Naive B cell (primary cell): Measurements from ENCODE around the gene HGFAC. TPM values are rescaled to one million over a fixed set of nuclear protein-coding genes. Genes with fewer than 3 reads are reported as not detected.
"Not testable (repeated sequence)": the region's sequence is repeated elsewhere in the genome, so short reads cannot be mapped to it uniquely, and the experiment has no call there.

Experiments used
- ATAC-seq, 2 donors: fragments of 150-1000 bp; cut with Tn5 transposase; 2 replicates each; pipeline ENCODE4 v1.10.0; 2021; ENCODE audit warnings: low read depth in 2 of 2, mild to moderate bottlenecking in 2 of 2, moderate library complexity in 2 of 2
- DNase-seq: peaks from one replicate; pipeline ENCODE4 v3.0.0; 2022
- H3K27ac Mint-ChIP-seq, 6 donors: one replicate each; pipeline ENCODE4 v1.8.0; 2020 to 2022; ENCODE audit warnings: mild to moderate bottlenecking in 6 of 6, mixed read lengths in 6 of 6, moderate library complexity in 5 of 6, inconsistent platforms in 2 of 6
- H3K27me3 Mint-ChIP-seq, 3 donors: one replicate each; pipeline ENCODE4 v1.8.0; 2021 to 2022; ENCODE audit warnings: mixed read lengths in 3 of 3, mild to moderate bottlenecking in 1 of 3
- H3K36me3 Mint-ChIP-seq, 2 donors: one replicate each; pipeline ENCODE4 v1.8.0; 2020 to 2022; ENCODE audit warnings: mixed read lengths in 2 of 2, inconsistent platforms in 1 of 2, mild to moderate bottlenecking in 1 of 2
- H3K4me1 Mint-ChIP-seq, 3 donors: one replicate each; pipeline ENCODE4 v1.8.0; 2020 to 2022; ENCODE audit warnings: mixed read lengths in 3 of 3, inconsistent platforms in 1 of 3, mild to moderate bottlenecking in 1 of 3, moderate library complexity in 1 of 3
- H3K4me3 Mint-ChIP-seq, 8 donors: one replicate each; pipeline ENCODE4 v1.8.0; 2020 to 2022; ENCODE audit warnings: mild to moderate bottlenecking in 8 of 8, mixed read lengths in 8 of 8, moderate library complexity in 8 of 8, inconsistent platforms in 2 of 8
- H3K9me3 Mint-ChIP-seq, 7 donors: one replicate each; pipeline ENCODE4 v1.8.0; 2020 to 2022; ENCODE audit warnings: mixed read lengths in 7 of 7, mild to moderate bottlenecking in 5 of 7, inconsistent platforms in 2 of 7, moderate library complexity in 1 of 7
- polyA plus RNA-seq, 6 donors: library from polyadenylated mRNA; unstranded; fragments of 300-500 nt; fragmentation: Illumina TruSeq; gene quantifications; one replicate each; pipeline ENCODE4 v1.2.3, GENCODE V29; 2021; ENCODE audit warnings: low read depth in 6 of 6

Gene HGFAC
- polyA plus RNA-seq, 6 donors from 2014 or later, result not detected

DNA sequence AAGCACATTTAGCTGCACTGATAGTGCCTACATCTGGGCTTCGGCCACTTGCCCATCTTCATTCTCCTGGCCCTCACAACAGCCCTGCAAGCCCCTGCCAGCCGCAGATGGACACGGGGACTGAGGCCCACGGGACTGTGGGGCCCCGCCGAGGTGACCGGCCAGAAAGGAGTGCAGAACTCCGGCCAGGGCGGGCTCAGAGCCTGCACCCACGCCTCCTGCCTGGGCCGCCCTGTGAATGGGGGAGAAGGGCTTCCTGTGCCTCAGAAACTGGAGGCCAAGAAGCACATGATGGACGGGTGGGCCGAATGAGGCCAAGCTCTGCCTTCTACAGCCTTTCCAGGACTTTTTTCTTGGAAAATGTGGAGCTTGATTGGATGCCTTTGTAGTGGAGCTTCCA is 35.7 kb upstream of the HGFAC start:
- Mint-ChIP-seq H3K27me3 (no peaks in the 10 kb centered on the region), H3K4me3 (no peak overlapping the region), H3K4me1 (peaks cover 0 to 2% (median 0%) of the 10 kb centered on the region in 3 donors), H3K9me3 (peaks cover 3 to 10% (median 5%) of the 10 kb centered on the region in 7 donors), H3K36me3 (peaks cover 0 to 10% of the 10 kb centered on the region in 2 donors), H3K27ac (peak overlapping the region in 1 of 6 donors; percentile 19)
- ATAC-seq (no peak), DNase-seq (no peak)

DNA sequence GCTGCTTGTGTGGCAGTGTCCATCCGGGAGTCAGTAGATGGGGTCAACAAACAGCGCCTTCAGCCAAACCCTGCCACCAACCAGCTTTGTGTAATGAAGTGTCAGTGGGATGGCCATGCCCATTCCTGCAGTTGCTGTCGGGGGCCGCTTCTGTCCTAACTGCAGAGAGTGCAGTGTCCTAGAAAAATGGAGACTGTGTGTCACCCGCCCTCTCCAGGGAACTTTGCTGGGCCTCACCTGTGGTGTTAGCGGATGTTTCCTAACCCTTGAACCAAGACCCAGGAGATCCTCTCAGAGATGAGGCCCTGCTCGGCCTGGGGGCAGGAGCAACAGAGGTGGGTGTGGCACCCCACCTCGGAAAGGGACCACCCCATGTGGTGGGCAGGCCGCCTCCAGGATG is 35.3 kb upstream of the HGFAC start:
- Mint-ChIP-seq H3K4me3 (no peak overlapping the region), H3K27me3 (no peaks in the 10 kb centered on the region), H3K27ac (no peak overlapping the region), H3K4me1 (peaks cover 0 to 6% (median 0%) of the 10 kb centered on the region in 3 donors), H3K9me3 (peaks cover 3 to 10% (median 5%) of the 10 kb centered on the region in 7 donors), H3K36me3 (peaks cover 0 to 10% of the 10 kb centered on the region in 2 donors)
- DNase-seq (no peak), ATAC-seq (no peak)

DNA sequence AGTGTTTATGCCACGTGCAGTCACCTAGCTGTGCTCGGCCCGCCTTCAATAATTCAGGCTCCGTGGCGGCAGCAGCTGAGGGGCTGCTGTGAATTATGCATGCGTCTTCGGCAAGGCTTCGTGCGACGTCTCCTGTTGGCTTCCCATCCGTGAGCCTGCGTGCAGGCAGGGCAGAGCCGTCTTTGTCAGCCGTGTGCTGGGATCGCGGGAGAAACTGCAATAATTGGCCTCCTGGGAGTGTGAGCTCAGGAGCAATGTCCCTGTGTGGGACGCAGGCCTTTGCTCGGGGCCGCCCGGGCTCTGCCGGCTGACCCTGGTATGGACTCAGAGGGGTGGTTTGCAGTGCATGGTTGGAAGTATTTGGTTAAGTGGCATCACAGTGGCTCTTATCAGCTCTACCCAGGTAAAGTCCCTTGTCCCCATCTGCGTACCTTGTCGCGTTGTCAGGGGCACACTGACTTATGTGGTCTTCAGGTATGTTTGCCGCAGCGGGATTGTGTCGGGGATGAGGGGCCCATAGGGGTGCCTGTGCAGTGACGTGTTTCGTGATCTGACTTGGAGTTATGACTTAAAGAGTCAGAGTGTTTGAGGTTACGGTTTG is 34.5 kb upstream of the HGFAC start:
- Mint-ChIP-seq H3K36me3 (peaks cover 0 to 10% of the 10 kb centered on the region in 2 donors), H3K4me1 (peaks cover 0 to 7% (median 0%) of the 10 kb centered on the region in 3 donors), H3K27me3 (no peaks in the 10 kb centered on the region), H3K4me3 (no peak overlapping the region), H3K27ac (peak overlapping the region in 1 of 6 donors; percentile 71), H3K9me3 (peaks cover 3 to 10% (median 5%) of the 10 kb centered on the region in 7 donors)
- ATAC-seq (no peak), DNase-seq (no peak)

DNA sequence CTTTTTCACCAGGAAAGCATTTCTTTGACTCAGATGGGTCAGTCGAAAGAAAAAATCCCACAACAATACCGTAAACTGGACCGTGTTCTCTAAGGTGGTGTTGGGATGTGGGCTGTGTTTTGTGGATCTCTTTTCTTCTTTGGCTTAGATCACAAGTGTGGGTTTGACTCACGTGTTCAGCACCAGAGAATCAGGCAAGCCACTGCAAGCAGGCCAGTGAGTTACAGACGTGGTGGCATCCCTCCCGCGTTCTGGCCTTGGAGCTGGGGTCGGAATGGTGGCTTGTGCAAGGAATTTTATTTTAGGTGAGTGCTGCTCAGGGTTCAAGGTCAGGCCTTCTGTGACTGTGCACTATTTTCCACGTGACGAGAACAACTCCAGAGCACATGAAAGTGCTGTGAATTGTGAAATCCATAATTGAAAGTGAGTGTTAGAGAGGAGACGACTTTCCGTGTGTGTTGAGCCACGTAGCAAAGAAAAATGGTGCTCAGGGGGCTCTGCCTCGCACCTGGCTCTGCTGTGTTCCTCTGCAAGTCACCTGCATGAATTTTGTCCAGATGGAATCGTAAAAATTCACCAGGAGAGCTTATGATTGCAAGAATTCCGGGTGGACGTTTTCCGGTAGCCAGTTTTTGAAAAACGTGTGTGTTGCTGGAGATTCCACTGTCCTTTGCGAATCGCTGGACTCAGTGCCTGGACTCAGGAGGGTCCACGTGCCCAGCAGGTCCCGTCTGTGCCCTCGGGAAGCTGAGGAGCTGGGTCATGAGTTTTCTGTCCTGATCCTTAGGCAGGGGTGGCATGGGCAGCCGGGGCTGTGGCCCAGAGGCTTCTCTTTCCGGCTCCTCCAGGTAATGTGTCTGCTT is 33.6 kb upstream of the HGFAC start:
- peaks cover 3 to 10% (median 5%) of the 10 kb centered on the region in 7 donors for H3K9me3 Mint-ChIP-seq
- no peak overlapping the region for H3K4me3 Mint-ChIP-seq
- DNase-seq, result no peak
- no peak overlapping the region for H3K27ac Mint-ChIP-seq
- peaks cover 0 to 7% (median 0%) of the 10 kb centered on the region in 3 donors for H3K4me1 Mint-ChIP-seq
- H3K27me3 Mint-ChIP-seq, result no peaks in the 10 kb centered on the region
- peaks cover 0 to 10% of the 10 kb centered on the region in 2 donors for H3K36me3 Mint-ChIP-seq
- no peak for ATAC-seq

DNA sequence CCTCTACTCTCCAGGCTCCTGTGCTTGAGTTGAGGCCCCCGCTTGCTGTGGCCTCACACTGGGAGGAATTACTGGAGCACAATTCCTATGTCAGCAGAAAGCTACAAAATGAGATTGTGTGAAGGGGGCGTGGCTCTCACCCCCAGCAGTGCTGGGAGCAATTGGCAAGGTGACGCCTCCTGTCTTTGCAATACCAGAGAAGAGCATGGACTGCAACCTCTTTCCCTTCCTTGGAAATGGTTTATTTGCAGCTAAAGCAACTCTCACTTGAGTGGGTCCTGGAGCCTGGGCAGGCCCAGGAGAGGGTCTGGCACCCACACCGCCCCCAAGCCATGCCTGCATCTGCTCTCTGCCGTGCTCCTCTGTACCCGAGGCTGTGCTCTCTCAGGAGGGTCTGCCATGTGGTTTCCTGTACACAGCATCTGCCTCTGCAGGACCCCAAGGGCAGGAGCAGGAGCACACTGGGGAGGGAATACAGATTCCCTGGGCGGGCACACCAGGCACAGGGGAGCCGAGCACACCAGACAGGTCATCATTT is 32.9 kb upstream of the HGFAC start:
- Mint-ChIP-seq H3K4me1 (peaks cover 0 to 7% (median 4%) of the 10 kb centered on the region in 3 donors), H3K27ac (no peak overlapping the region)
- ATAC-seq, result no peak

DNA sequence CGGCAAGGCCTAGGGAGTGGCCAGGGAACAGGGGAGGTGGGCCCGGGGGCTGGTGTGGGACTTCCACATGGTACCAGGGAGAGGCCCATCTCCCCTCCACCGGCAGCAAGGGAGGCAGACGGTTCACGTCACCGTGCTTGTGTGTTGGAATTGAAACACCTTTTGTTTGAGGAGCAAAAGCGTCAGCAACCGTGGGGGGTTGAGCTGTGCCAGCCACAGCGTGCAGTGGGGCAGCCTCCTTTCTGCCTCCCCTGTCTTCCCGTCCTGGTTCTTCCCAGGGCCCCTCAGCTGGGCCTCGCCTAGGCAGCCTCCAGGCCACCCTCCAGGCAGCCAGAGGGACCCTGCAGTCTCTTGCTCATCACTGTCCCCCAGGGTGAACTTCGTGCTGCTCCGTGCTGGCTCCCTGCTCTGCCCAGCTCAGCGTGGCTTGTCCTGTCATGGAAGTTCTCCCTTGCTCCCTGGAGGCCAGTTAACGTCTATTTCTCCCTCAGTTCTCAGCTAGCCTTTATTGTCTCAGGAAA is 32.1 kb upstream of the HGFAC start:
- peak overlapping the region in 1 of 8 donors; percentile 25 for H3K4me3 Mint-ChIP-seq
- no peaks in the 10 kb centered on the region for H3K27me3 Mint-ChIP-seq
- ATAC-seq (no peak), DNase-seq (no peak)
- peaks cover 4 to 12% (median 7%) of the 10 kb centered on the region in 3 donors for H3K4me1 Mint-ChIP-seq
- peaks cover 0 to 3% (median 0%) of the 10 kb centered on the region in 7 donors for H3K9me3 Mint-ChIP-seq
- H3K27ac Mint-ChIP-seq, result peak overlapping the region in 1 of 6 donors; percentile 22
- H3K36me3 Mint-ChIP-seq, result peaks cover 0 to 5% of the 10 kb centered on the region in 2 donors

More for the DNA sequence above, 32.9 kb upstream of the HGFAC start:
- no peak for DNase-seq
- peaks cover 0 to 10% of the 10 kb centered on the region in 2 donors for H3K36me3 Mint-ChIP-seq
- H3K9me3 Mint-ChIP-seq, result peaks cover 3 to 10% (median 5%) of the 10 kb centered on the region in 7 donors
- no peaks in the 10 kb centered on the region for H3K27me3 Mint-ChIP-seq
- H3K4me3 Mint-ChIP-seq, result no peak overlapping the region

DNA sequence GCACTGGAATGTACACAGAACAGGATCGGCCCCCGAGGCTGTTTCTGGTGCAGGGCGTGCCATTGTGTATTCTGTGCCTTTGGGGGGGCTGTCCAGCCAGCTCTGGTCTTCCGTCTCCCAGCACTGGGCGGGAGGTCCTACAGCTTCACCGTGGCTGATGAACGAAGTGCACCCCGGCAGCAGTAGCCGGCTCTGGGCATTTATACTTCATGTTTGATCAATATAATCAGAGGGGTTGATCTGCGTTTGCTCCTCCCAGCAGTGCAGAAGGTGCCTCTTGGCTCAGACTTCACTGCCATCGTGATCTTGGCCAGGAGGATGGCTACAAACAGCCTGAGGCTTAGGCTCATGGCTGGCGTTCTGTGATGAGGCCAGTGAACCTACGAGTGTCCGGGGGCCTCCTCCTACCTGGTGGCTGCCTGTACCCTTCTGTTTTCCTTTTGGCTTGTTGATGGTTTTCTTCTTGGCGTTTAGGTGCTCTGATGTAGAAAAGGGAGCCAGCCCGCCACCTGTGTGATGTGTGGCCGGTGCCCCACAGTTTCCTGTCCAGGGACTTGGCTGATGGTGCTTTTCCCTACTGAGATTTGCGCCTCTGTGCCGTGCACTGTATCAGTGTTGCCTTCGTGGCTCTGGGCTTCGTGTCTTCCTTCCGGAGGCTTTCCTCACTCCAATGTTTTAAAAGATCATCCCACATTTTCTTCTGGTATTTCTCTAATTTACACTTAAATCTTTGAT is 31.2 kb upstream of the HGFAC start:
- ATAC-seq, result no peak
- Mint-ChIP-seq H3K36me3 (peaks cover 0 to 8% of the 10 kb centered on the region in 2 donors), H3K4me1 (peaks cover 5 to 15% (median 9%) of the 10 kb centered on the region in 3 donors), H3K27ac (no peak overlapping the region), H3K4me3 (no peak overlapping the region), H3K9me3 (peaks cover 0 to 2% (median 0%) of the 10 kb centered on the region in 7 donors), H3K27me3 (no peaks in the 10 kb centered on the region)
- no peak for DNase-seq

DNA sequence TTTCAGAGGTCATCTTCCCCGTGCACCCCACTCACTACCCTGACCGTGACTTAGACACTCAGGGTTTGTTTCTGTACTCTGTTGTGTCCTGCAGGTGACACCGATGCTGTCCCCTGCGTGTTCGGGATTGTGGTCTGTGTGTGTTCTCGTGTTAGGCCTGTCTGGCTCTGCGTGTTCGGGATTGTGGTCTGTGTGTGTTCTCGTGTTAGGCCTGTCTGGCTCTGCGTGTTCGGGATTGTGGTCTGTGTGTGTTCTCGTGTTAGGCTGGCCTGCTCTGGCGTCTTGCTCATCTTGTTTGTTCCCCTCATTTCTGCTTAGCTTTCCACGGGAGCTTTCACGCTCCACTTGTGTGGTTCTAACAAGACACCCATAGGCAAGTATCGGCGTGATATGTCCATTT is 30.6 kb upstream of the HGFAC start:
- H3K9me3 Mint-ChIP-seq, DNase-seq, H3K27me3 Mint-ChIP-seq, H3K4me3 Mint-ChIP-seq, H3K36me3 Mint-ChIP-seq, ATAC-seq: not testable (repeated sequence)
- H3K4me1 Mint-ChIP-seq, result peaks cover 5 to 15% (median 9%) of the 10 kb centered on the region in 3 donors
- peak overlapping the region in 1 of 6 donors; percentile 58 for H3K27ac Mint-ChIP-seq

DNA sequence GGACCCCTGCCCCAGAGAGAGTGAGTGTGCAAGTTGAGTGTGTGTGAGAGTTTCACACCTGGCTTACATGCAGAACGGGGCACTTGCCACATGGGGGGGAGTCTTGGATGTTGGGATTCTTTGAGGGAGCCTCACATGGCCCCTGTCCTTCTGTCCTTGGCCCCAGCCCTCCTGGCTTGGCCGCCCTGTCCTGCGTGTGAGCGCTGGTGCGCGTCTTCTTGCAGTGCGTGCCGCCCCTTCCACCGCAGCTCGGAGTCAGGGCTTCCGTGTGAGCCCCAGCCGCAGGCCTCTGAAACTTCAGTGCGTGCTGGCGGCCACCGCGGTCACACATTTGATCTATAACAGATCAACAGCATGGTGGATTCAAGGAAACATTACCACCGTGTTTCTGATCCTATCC is 30.1 kb upstream of the HGFAC start:
- no peak for ATAC-seq
- H3K4me3 Mint-ChIP-seq, result no peak overlapping the region
- no peak overlapping the region for H3K27ac Mint-ChIP-seq
- no peak for DNase-seq
- no peaks in the 10 kb centered on the region for H3K27me3 Mint-ChIP-seq
- peaks cover 0 to 2% (median 0%) of the 10 kb centered on the region in 7 donors for H3K9me3 Mint-ChIP-seq
- H3K4me1 Mint-ChIP-seq, result peaks cover 5 to 15% (median 9%) of the 10 kb centered on the region in 3 donors
- peaks cover 0 to 8% of the 10 kb centered on the region in 2 donors for H3K36me3 Mint-ChIP-seq

DNA sequence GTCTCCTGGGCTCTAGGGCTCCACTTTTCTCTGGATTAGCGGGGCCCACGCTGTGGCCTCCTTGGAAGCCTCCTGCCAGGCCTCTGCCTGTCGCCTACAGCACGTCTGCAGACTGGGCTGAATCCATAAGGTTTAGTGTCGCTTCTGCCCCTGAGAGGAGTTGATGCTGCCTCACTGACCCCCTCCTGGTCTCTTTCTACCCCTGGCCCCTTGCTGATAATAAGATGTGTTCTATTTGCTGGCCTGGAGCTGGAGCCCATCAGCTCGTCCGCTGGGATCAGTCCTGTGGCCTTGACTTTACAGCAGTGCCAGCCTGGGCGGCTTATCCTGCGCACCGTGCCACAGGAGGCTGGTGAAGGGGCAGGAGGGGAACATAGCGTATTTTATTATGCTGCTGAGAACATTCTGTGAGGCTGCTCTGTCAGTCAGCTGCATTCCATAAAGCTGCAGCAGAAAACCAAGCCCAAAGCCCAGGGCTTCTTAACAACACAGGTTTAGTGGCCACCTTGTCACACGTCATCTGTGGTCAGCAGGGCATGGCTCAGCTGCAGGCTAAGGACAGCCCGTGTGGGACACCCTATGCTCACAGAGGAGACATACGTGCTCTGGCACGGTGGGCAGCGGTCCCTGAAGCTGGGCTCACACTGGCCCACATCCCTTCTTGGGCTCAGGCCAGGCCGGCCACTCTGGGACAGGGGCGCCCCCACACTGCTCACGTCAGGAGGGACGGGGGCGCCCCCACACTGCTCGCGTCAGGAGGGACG is 29.3 kb upstream of the HGFAC start:
- Mint-ChIP-seq H3K27ac (no peak overlapping the region), H3K36me3 (peaks cover 0 to 8% of the 10 kb centered on the region in 2 donors), H3K9me3 (peaks cover 0 to 2% (median 0%) of the 10 kb centered on the region in 7 donors), H3K4me1 (peaks cover 5 to 15% (median 9%) of the 10 kb centered on the region in 3 donors), H3K4me3 (no peak overlapping the region), H3K27me3 (no peaks in the 10 kb centered on the region)
- DNase-seq, result no peak
- no peak for ATAC-seq

DNA sequence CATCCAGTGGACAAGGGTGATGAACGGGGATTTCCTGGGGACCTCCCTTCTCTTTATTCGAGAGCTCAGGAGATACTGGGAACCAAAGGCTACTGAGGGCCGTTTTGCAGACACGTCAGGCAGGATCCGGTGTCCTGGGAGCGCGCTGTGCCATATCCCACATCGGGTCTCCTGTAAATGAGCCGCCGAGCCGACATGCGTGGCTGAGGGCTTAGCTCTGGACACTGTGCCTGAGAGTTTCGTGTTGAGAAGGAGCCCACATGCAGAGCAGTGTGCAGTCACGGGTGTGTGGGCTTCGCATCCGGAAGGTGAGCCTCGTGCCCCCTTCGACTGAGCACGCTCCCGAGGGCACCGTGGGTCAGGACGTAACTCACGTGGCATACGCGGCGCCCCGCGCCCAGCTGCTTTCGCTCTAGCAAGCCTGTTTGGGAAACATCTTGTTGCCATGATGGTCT is 28.5 kb upstream of the HGFAC start:
- peaks cover 0 to 2% (median 0%) of the 10 kb centered on the region in 7 donors for H3K9me3 Mint-ChIP-seq
- no peak for DNase-seq
- ATAC-seq, result no peak
- no peak overlapping the region for H3K27ac Mint-ChIP-seq
- peaks cover 5 to 15% (median 9%) of the 10 kb centered on the region in 3 donors for H3K4me1 Mint-ChIP-seq
- H3K4me3 Mint-ChIP-seq, result no peak overlapping the region
- peaks cover 0 to 8% of the 10 kb centered on the region in 2 donors for H3K36me3 Mint-ChIP-seq
- H3K27me3 Mint-ChIP-seq, result no peaks in the 10 kb centered on the region
